HEK293 (cell line): ENCODE measurements around the gene TMEM72.
A peak's percentile ranks its signal among the peaks of the same experiment; 100 is the strongest.

Experiments used
- CTCF ChIA-PET: fragments of 350-600 bp; formaldehyde crosslinking; extraction: SDS; loops from one replicate; lab custom pipeline; 2021; ENCODE audit warnings: antibody characterized with exemption; lab: Yijun Ruan, JAX
- POLR2A ChIA-PET: fragments of 300-600 bp; formaldehyde crosslinking; extraction: SDS; loops from one replicate; lab custom pipeline; 2020; ENCODE audit warnings: antibody characterized with exemption, inconsistent platforms; lab: Yijun Ruan, JAX
- H3K27ac ChIP-seq: fragments of 200-500 bp; sonication (Bioruptor generic); 2 replicates; pipeline ENCODE4 v1.5.1; 2014; ENCODE audit warnings: low read depth, low read length, control low read depth, inconsistent platforms; ENCODE audit errors: extremely low read depth
- H3K36me3 ChIP-seq, 2 experiments: fragments of 200-500 bp in 1 of 2; sonication (Bioruptor generic) in 1 of 2; 1 replicate in 1 of 2; 2 replicates in 1 of 2; pipeline ENCODE4 v1.5.1; 2014 to 2017; ENCODE audit warnings: inconsistent platforms in 2 of 2, low read length in 2 of 2; ENCODE audit not compliant: control insufficient read depth in 2 of 2, insufficient read depth in 1 of 2
- H3K4me1 ChIP-seq: fragments of 200-500 bp; sonication (Bioruptor generic); 2 replicates; pipeline ENCODE4 v1.5.1; 2014; ENCODE audit warnings: mild to moderate bottlenecking, low read length, inconsistent platforms; ENCODE audit not compliant: control insufficient read depth, insufficient read depth
- H3K4me3 ChIP-seq: 2 replicates; pipeline ENCODE4 v1.5.1; 2011; ENCODE audit warnings: low read depth, mild to moderate bottlenecking, control low read depth, low read length, moderate library complexity
- H3K9me3 ChIP-seq: fragments of 200-500 bp; sonication (Bioruptor generic); 2 replicates; pipeline ENCODE4 v1.5.1; 2014; ENCODE audit warnings: low read depth, low read length, inconsistent platforms; ENCODE audit not compliant: control insufficient read depth, insufficient read depth
- GLIS2 ChIP-seq: fragments of 450-650 bp; formaldehyde crosslinking; IDR thresholded peaks from 2 replicates; pipeline ENCODE4 v1.5.1; 2016; ENCODE audit warnings: missing biosample characterization, missing genetic modification characterization
- KLF16 ChIP-seq: fragments of 450-650 bp; formaldehyde crosslinking; IDR thresholded peaks from 2 replicates; pipeline ENCODE4 v1.5.1; 2017; ENCODE audit warnings: missing biosample characterization, missing genetic modification characterization
- PRDM6 ChIP-seq: fragments of 450-650 bp; formaldehyde crosslinking; IDR thresholded peaks from 2 replicates; pipeline ENCODE4 v1.5.1; 2017; ENCODE audit warnings: missing biosample characterization, missing genetic modification characterization
- RBAK ChIP-seq: fragments of 450-650 bp; formaldehyde crosslinking; IDR thresholded peaks from 2 replicates; pipeline ENCODE4 v1.5.1; 2016; ENCODE audit warnings: missing biosample characterization, missing genetic modification characterization
- SALL2 ChIP-seq: fragments of 450-650 bp; formaldehyde crosslinking; IDR thresholded peaks from 2 replicates; pipeline ENCODE4 v1.5.0; 2017; ENCODE audit warnings: missing biosample characterization, mild to moderate bottlenecking, missing genetic modification characterization, borderline replicate concordance
- SP3 ChIP-seq: fragments of 450-650 bp; formaldehyde crosslinking; IDR thresholded peaks from 2 replicates; pipeline ENCODE4 v1.5.1; 2016; ENCODE audit warnings: missing biosample characterization, missing genetic modification characterization
- ZBTB44 ChIP-seq: fragments of 450-650 bp; IDR thresholded peaks from 2 replicates; pipeline ENCODE4 v1.5.1; 2018; ENCODE audit warnings: missing biosample characterization, mild to moderate bottlenecking, missing genetic modification characterization
- ZFP3 ChIP-seq: fragments of 450-650 bp; formaldehyde crosslinking; IDR thresholded peaks from 2 replicates; pipeline ENCODE4 v1.5.1; 2016; ENCODE audit warnings: low read depth, missing biosample characterization, missing genetic modification characterization
- ZNF138 ChIP-seq: fragments of 450-650 bp; formaldehyde crosslinking; IDR thresholded peaks from 2 replicates; pipeline ENCODE4 v1.5.1; 2016; ENCODE audit warnings: missing biosample characterization, missing genetic modification characterization, borderline replicate concordance
- ZNF23 ChIP-seq: fragments of 450-650 bp; formaldehyde crosslinking; IDR thresholded peaks from 2 replicates; pipeline ENCODE4 v1.5.1; 2016; ENCODE audit warnings: missing biosample characterization, missing genetic modification characterization, borderline replicate concordance
- ZNF324 ChIP-seq: fragments of 450-650 bp; formaldehyde crosslinking; IDR thresholded peaks from 2 replicates; pipeline ENCODE4 v1.5.1; 2016; ENCODE audit warnings: missing biosample characterization, missing genetic modification characterization
- ZNF341 ChIP-seq: fragments of 450-650 bp; formaldehyde crosslinking; IDR thresholded peaks from 2 replicates; pipeline ENCODE4; 2016; ENCODE audit warnings: low read depth, missing biosample characterization, missing genetic modification characterization
- ZNF366 ChIP-seq: fragments of 450-650 bp; formaldehyde crosslinking; conservative IDR thresholded peaks from 2 replicates; pipeline ENCODE4 v1.5.1; 2016; ENCODE audit warnings: missing biosample characterization, missing genetic modification characterization
- ZNF394 ChIP-seq: fragments of 450-650 bp; formaldehyde crosslinking; IDR thresholded peaks from 2 replicates; pipeline ENCODE4 v1.5.1; 2016; ENCODE audit warnings: missing biosample characterization, missing genetic modification characterization, mild to moderate bottlenecking, moderate library complexity, borderline replicate concordance
- ZNF433 ChIP-seq: fragments of 450-650 bp; formaldehyde crosslinking; IDR thresholded peaks from 2 replicates; pipeline ENCODE4 v1.5.1; 2016; ENCODE audit warnings: missing biosample characterization, missing genetic modification characterization, low read depth
- ZNF513 ChIP-seq: fragments of 450-650 bp; IDR thresholded peaks from 2 replicates; pipeline ENCODE4 v1.5.1; 2018; ENCODE audit warnings: missing biosample characterization, missing genetic modification characterization
- ZNF514 ChIP-seq: fragments of 450-650 bp; formaldehyde crosslinking; IDR thresholded peaks from 2 replicates; pipeline ENCODE4 v1.5.1; 2016; ENCODE audit warnings: missing biosample characterization, missing genetic modification characterization
- ZNF621 ChIP-seq: fragments of 450-650 bp; formaldehyde crosslinking; IDR thresholded peaks from 2 replicates; pipeline ENCODE4 v1.5.1; 2017; ENCODE audit warnings: missing biosample characterization, missing genetic modification characterization
- ZNF624 ChIP-seq: fragments of 450-650 bp; formaldehyde crosslinking; IDR thresholded peaks from 2 replicates; pipeline ENCODE4 v1.5.1; 2017; ENCODE audit warnings: missing biosample characterization, missing genetic modification characterization
- ZNF692 ChIP-seq: fragments of 450-650 bp; formaldehyde crosslinking; IDR thresholded peaks from 2 replicates; pipeline ENCODE4 v1.5.1; 2016; ENCODE audit warnings: missing biosample characterization, missing genetic modification characterization
- ZNF792 ChIP-seq: fragments of 450-650 bp; formaldehyde crosslinking; IDR thresholded peaks from 2 replicates; pipeline ENCODE4 v1.5.1; 2016; ENCODE audit warnings: missing biosample characterization, missing genetic modification characterization
- ZSCAN23 ChIP-seq: fragments of 450-650 bp; formaldehyde crosslinking; IDR thresholded peaks from 2 replicates; pipeline ENCODE4 v1.5.1; 2016; ENCODE audit warnings: missing biosample characterization, missing genetic modification characterization
- TF ChIP-seq, protein P1 (sequence below): fragments of 450-650 bp; formaldehyde crosslinking; IDR thresholded peaks from 2 replicates; pipeline ENCODE4 v1.5.1; 2016; ENCODE audit warnings: missing biosample characterization, missing genetic modification characterization
- TF ChIP-seq, protein P2 (sequence below): fragments of 450-650 bp; formaldehyde crosslinking; optimal IDR thresholded peaks from 2 replicates; pipeline ENCODE3; 2016; ENCODE audit warnings: missing biosample characterization, mild to moderate bottlenecking, missing genetic modification characterization
- TF ChIP-seq, protein P3 (sequence below): fragments of 450-650 bp; formaldehyde crosslinking; IDR thresholded peaks from 2 replicates; pipeline ENCODE4 v1.5.1; 2016; ENCODE audit warnings: missing biosample characterization, missing genetic modification characterization

Gene TMEM72

DNA sequence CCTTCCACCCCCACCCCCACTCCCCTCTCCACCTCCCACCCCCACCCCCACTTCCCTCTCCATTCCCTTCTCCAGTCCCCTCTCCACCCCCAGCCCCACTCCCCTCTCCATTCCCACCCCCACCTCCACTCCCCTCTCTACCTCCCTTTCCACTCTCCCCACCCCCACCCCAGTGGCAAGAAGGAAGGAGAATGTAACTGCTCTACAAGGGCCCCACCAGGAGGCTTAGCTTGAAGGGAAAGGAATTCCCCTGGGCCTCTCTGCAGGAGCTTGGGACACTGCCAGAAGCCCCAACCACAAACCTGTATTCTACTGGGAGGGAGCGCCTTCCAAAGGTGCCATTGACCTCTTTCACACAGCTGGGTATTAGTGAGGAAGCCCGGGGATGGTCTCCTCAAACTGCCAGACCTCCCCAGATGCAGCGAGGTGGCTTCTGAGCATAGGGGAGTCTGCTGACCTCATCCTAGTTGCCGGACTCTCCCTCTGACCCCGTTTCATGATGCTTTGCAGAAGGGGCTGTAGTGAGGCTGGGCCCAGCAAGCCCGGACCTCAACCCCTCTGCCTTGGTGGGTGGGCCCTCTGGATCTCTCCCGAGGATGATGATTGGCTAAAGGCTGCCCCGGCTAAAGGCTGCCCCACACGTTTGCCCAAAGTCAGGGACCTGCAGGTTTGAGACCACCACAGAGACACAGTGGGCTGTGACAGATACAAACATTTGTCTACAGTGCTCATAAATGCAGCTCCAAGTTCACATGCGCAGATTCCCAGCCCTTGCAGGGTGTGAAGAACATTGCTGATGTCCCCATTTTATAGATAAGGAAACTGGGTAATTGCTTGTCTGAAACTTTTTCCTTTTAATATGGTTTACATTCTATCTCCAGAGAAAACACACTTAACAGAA, 64.5 kb downstream of the TMEM72 start:
- Histone ChIP-seq H3K4me3 (no peak overlapping the region; the same call in 1 of the 2 replicates), H3K27ac (peak overlapping the region; percentile 3; the same call in 1 of the 2 replicates), H3K4me1 (peaks cover 23% of the 10 kb centered on the region), H3K36me3 (peaks cover 0 to 19% of the 10 kb centered on the region in 2 experiments; a peak in 1 of 3 replicates), H3K9me3 (no peaks in the 10 kb centered on the region)
- POLR2A ChIA-PET, result interaction anchor here (0.6 to 2.3 kb wide), 5 partner anchors 11 to 43 kb away, joined by 3 to 12 read pairs (median 5); no protein-coding TSS in a partner anchor
- CTCF ChIA-PET, result interaction anchor here (0.6 to 1.5 kb wide), 7 partner anchors 10 to 1324 kb away, joined by 3 to 15 read pairs (median 4); no protein-coding TSS in a partner anchor
- TF ChIP-seq ZNF324 (tag by site-specific recombination), result no peak
- no peak for TF ChIP-seq SP3 (tag by site-specific recombination)
- TF ChIP-seq, protein P1, sequence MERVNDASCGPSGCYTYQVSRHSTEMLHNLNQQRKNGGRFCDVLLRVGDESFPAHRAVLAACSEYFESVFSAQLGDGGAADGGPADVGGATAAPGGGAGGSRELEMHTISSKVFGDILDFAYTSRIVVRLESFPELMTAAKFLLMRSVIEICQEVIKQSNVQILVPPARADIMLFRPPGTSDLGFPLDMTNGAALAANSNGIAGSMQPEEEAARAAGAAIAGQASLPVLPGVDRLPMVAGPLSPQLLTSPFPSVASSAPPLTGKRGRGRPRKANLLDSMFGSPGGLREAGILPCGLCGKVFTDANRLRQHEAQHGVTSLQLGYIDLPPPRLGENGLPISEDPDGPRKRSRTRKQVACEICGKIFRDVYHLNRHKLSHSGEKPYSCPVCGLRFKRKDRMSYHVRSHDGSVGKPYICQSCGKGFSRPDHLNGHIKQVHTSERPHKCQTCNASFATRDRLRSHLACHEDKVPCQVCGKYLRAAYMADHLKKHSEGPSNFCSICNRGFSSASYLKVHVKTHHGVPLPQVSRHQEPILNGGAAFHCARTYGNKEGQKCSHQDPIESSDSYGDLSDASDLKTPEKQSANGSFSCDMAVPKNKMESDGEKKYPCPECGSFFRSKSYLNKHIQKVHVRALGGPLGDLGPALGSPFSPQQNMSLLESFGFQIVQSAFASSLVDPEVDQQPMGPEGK (tag by site-specific recombination), result peak; percentile 18; the same call in 1 of the 2 replicates
- no peak for TF ChIP-seq ZNF624
- TF ChIP-seq ZNF23 (tag by site-specific recombination), result no peak
- TF ChIP-seq, protein P2, sequence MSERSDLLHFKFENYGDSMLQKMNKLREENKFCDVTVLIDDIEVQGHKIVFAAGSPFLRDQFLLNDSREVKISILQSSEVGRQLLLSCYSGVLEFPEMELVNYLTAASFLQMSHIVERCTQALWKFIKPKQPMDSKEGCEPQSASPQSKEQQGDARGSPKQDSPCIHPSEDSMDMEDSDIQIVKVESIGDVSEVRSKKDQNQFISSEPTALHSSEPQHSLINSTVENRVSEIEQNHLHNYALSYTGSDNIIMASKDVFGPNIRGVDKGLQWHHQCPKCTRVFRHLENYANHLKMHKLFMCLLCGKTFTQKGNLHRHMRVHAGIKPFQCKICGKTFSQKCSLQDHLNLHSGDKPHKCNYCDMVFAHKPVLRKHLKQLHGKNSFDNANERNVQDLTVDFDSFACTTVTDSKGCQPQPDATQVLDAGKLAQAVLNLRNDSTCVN (tag by site-specific recombination), result no peak
- no peak for TF ChIP-seq ZNF792 (tag by site-specific recombination)
- no peak for TF ChIP-seq PRDM6 (tag by site-specific recombination)
- TF ChIP-seq ZNF366, result no peak
- no peak for TF ChIP-seq ZNF513
- no peak for TF ChIP-seq ZNF621 (tag by site-specific recombination)
- no peak for TF ChIP-seq KLF16
- TF ChIP-seq ZNF433 (tag by site-specific recombination), result no peak
- no peak for TF ChIP-seq SALL2 (tag by site-specific recombination)
- TF ChIP-seq ZBTB44, result no peak
- TF ChIP-seq ZFP3 (tag by site-specific recombination), result no peak
- TF ChIP-seq ZNF394 (tag by site-specific recombination), result no peak
- TF ChIP-seq RBAK (tag by site-specific recombination), result no peak
- no peak for TF ChIP-seq ZNF138
- peak; percentile 52; the same call in 1 of the 2 replicates for TF ChIP-seq GLIS2 (tag by site-specific recombination)
- no peak for TF ChIP-seq ZNF514 (tag by site-specific recombination)
- TF ChIP-seq, protein P3, sequence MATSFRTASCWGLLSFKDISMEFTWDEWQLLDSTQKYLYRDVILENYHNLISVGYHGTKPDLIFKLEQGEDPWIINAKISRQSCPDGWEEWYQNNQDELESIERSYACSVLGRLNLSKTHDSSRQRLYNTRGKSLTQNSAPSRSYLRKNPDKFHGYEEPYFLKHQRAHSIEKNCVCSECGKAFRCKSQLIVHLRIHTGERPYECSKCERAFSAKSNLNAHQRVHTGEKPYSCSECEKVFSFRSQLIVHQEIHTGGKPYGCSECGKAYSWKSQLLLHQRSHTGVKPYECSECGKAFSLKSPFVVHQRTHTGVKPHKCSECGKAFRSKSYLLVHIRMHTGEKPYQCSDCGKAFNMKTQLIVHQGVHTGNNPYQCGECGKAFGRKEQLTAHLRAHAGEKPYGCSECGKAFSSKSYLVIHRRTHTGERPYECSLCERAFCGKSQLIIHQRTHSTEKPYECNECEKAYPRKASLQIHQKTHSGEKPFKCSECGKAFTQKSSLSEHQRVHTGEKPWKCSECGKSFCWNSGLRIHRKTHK (tag by site-specific recombination), result no peak
- TF ChIP-seq ZNF341, result no peak; the same call in 1 of the 2 replicates
- TF ChIP-seq ZSCAN23 (tag by site-specific recombination), result no peak
- TF ChIP-seq ZNF692 (tag by site-specific recombination), result peak; percentile 54; the same call in 1 of the 2 replicates
